ENCODE data around the gene HIPK3.

The HIPK3 gene

GRCh38 chr11:33257160-33257896, at the start of gene HIPK3:
TSS of gene HIPK3 (plus strand) at chr11:33257381.
- Histone ChIP-seq H3K9me3 (ENCODE audit: control insufficient read depth, insufficient read depth, low read depth, low read length) (no peaks in the 10 kb centered on the region), H3K4me1 (ENCODE audit: control insufficient read depth, insufficient read depth, low read length) (no peaks in the 10 kb centered on the region; the same call in 1 of the 2 replicates), H3K4me3 (ENCODE audit: low read depth, low read length) (peak within 1 kb of the TSS; percentile 97), H3K27ac (ENCODE audit: extremely low read depth, low read depth, low read length) (peak within 1 kb of the TSS; percentile 96), H3K36me3 (ENCODE audit: control insufficient read depth in 2 of 2, insufficient read depth in 1 of 2, low read length in 2 of 2) (no peaks in the 10 kb centered on the region)
- POLR2A ChIA-PET, result interaction anchor here (1.8 kb wide), 1 partner anchor 91 kb away, joined by 4 read pairs; no protein-coding TSS in a partner anchor
- CTCF ChIA-PET, result no interaction called here
- TF ChIP-seq ZEB2 (tag by site-specific recombination; IDR thresholded peaks at IDR 0.05) (peak; percentile 75), ZNF394 (tag by site-specific recombination; IDR thresholded peaks at IDR 0.05; ENCODE audit: borderline replicate concordance) (peak; percentile 42; the same call in 1 of the 2 replicates), ZBTB11 (tag by site-specific recombination; conservative IDR thresholded peaks at IDR 0.05; ENCODE audit: low read depth) (peak; percentile 28; the same call in 1 of the 2 replicates), ZBTB48 (tag by site-specific recombination; IDR thresholded peaks at IDR 0.05) (0 out of 2 replicates have a peak, but pooled peaks have one; percentile 18), ZNF791 (tag by site-specific recombination; IDR thresholded peaks at IDR 0.05) (no peak), ZBTB6 (tag by site-specific recombination; IDR thresholded peaks at IDR 0.05) (peak; percentile 20; the same call in 1 of the 2 replicates), ZNF501 (tag by site-specific recombination; IDR thresholded peaks at IDR 0.05) (peak; percentile 62; the same call in 1 of the 2 replicates), ZNF473 (tag by site-specific recombination; IDR thresholded peaks at IDR 0.05) (no peak), GLIS2 (tag by site-specific recombination; IDR thresholded peaks at IDR 0.05) (0 out of 2 replicates have a peak, but pooled peaks have one; percentile 11), ZNF302 (tag by site-specific recombination; IDR thresholded peaks at IDR 0.05; ENCODE audit: low read depth) (no peak), KLF17 (tag by site-specific recombination; IDR thresholded peaks at IDR 0.05) (no peak), ZNF48 (tag by site-specific recombination; IDR thresholded peaks at IDR 0.05) (no peak), ZNF488 (tag by site-specific recombination; IDR thresholded peaks at IDR 0.05) (no peak), ZIC2 (tag by site-specific recombination; IDR thresholded peaks at IDR 0.05) (no peak), ZNF624 (tag by site-specific recombination; IDR thresholded peaks at IDR 0.05) (no peak), ZNF639 (tag by site-specific recombination; IDR thresholded peaks at IDR 0.05) (no peak), KLF16 (tag by site-specific recombination; IDR thresholded peaks at IDR 0.05) (0 out of 2 replicates have a peak, but pooled peaks have one; percentile 22), ZSCAN30 (tag by site-specific recombination; IDR thresholded peaks at IDR 0.05) (peak; percentile 37; the same call in 1 of the 2 replicates), HOXD13 (CRISPR knock-in tag; IDR thresholded peaks at IDR 0.05; ENCODE audit: borderline replicate concordance) (no peak), ZNF785 (tag by site-specific recombination; IDR thresholded peaks at IDR 0.05) (no peak), ZNF155 (tag by site-specific recombination; IDR thresholded peaks at IDR 0.05) (no peak), PBX3 (CRISPR knock-in tag; IDR thresholded peaks at IDR 0.05) (peak; percentile 61; the same call in 1 of the 2 replicates), PRDM10 (tag by site-specific recombination; IDR thresholded peaks at IDR 0.05) (no peak), ZNF335 (tag by site-specific recombination; conservative IDR thresholded peaks at IDR 0.05) (peak; percentile 79)
